GM21526 (cell line): ENCODE results near the gene MED20.
A peak's percentile ranks its signal among the peaks of the same experiment; 100 is the strongest.

Source experiments
- ATAC-seq: cut with Tn5 transposase; IDR thresholded peaks from one replicate; pipeline ENCODE4 v1.9.1; 2021; ENCODE audit warnings: moderate library complexity; ENCODE audit not compliant: unreplicated experiment, low FRiP score

Gene MED20

DNA sequence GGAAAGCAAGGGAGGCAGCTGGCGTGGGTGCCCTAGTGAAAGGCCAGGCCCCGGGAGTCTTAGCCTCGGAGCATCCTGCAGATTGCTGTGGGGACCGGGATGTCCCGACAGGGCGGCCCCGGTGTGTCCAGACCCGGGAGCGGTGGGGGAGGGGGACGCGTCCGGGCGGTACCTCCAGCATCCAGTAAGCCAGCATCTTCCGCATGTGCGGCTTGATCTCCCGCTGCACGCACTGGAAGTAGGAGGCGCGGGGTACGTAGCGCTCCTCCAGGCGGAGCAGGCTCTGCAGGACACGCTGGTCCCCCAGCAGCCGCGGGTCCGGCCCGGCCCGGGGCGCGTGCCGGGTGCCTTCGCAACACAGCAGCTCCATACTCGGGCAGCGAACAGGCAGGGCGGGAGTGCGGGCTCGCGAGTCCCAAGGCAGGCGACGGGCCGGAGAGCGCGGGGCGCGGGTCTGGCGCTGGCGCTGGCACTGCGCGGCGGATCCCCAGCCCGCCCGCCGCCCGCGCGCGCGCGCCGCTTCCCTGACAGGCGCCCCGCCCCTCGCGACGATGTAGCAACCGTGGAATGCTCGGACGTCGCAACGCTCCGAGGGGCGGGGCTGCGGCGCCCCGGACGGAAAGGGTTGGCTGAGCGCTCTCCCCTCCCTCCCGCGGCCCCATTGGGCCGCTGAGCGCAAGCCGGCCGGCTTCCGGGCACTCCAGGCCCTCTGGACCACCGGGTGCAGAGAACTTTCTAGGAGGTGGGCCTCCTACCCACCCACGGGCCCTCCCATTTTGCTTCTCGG, 20.5 kb upstream of the MED20 start, which contains the start of gene CCND3:
Gene CCND3 (minus strand): TSS at position 529 of the 787 bp plus-strand sequence. CDS start 159 bp downstream, at position 370.
- peak; percentile 78 for ATAC-seq

DNA sequence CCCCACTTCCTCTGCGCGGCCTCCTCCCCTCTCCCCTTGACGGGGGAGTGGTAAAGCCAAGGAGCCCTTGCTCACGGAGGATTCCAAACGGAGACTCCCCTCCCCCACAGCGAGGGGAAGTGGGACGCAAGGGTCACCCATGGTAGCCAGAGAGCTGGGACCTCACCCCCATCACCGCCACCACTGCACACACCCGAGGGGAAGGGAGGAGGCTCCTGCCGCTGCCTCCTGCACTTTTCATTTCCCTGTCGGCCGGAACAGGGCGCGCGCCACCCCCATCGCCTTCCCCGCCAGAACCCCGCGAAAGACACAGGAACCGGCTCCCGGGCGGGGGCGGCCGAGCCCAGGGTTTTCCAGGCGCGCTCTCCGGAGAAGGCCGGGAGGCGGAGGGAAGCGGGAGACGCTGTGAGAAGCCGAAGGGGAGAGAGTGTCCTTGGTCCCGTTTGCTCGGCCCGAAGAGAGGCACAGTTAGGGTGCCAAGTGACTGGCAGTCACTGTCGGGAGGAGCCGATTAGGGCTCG, 19.9 kb upstream of the MED20 start:
- ATAC-seq = no peak

- no peak for ATAC-seq
These were observed 19.2 kb upstream of the MED20 start for GRCh38 chr6:41939848-41940758.

GRCh38 chr6:41939176-41939847, 18.4 kb upstream of the MED20 start:
- ATAC-seq = no peak

- no peak for ATAC-seq
These were observed 17.7 kb upstream of the MED20 start for GRCh38 chr6:41938590-41939175.

GRCh38 chr6:41937861-41938574, 17.1 kb upstream of the MED20 start:
- ATAC-seq = no peak

DNA sequence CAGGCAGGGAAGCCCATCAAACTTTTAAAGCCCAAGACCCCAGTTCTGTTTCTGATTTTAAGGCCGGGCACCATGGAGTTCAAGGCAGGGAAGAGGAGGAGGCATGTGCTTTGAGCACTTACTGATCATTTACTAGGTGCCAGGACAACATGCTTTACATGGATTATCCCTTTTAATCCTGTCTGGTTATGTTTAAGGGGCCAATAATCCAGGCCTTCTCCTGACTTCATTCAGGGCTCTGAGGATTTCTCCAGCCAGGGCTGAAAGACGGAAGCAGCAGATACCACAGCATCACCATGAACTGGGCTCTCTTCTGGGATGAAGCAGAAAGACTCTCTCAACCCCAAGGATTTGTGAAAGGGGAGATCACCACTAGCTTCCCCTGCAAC, 16.5 kb upstream of the MED20 start:
- no peak for ATAC-seq

DNA sequence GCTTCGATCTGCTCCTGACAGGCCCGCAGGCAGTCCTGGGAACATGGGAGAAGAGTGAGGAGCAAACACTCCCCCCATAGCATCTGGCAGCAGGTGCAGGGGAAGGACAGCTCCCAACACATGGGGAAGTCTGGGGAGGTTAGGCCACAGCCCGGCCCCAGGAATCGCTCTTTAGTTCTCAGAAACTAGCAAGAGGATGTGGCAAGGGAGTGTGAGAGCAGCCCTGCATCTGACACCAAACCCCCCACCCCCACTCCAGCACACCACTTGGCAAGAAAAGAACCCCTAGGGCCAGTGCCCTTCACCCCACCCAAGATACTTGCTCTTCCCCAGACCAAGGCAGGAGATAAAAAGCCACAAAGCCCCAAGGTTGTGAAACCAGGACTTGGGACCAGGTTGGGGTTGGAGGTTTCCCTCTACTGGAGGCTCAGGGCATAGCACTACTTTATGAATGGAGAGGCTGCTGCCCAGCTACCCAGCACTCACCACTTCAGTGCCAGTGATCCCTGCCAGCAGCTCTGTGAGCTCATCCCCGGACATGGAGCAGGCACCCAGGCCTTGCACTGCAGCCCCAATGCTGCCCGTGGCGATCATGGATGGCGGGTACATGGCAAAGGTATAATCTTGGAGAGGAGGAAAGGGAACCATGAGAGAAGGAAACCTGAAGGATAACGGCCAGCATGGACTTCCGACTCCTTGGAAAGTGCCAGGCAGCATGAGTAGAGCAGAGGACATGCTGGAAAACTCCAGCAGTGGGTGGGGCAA, 15.3 kb upstream of the MED20 start:
- peak; percentile 51 for ATAC-seq

GRCh38 chr6:41935685-41936072, 14.7 kb upstream of the MED20 start:
- no peak for ATAC-seq

DNA sequence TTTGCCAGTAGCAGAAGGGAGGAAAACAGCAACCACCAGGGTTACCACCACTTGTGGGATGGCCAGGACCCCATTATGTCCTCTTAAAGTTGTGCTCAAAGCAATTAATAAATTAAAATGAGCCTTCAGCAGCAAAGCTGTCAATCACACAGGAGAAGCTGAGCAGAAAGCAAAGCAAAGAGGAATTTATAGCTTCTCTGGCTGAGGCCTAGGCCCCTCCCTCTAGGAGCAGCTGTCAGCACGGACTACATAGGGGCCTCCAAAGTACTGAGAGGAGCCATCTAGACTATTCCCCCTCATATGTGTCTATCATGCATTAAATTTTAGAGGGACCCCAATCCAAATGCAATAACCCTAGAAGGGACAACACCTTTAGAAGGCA, 14.2 kb upstream of the MED20 start:
- no peak for ATAC-seq

- ATAC-seq = no peak
These were observed 13.6 kb upstream of the MED20 start for GRCh38 chr6:41934278-41935192.

- ATAC-seq = no peak
These were observed 11.4 kb upstream of the MED20 start for GRCh38 chr6:41932378-41932777.

GRCh38 chr6:41931792-41932191, 10.9 kb upstream of the MED20 start:
- ATAC-seq = no peak

- no peak for ATAC-seq
These were observed 9.0 kb upstream of the MED20 start for GRCh38 chr6:41929924-41930323.

DNA sequence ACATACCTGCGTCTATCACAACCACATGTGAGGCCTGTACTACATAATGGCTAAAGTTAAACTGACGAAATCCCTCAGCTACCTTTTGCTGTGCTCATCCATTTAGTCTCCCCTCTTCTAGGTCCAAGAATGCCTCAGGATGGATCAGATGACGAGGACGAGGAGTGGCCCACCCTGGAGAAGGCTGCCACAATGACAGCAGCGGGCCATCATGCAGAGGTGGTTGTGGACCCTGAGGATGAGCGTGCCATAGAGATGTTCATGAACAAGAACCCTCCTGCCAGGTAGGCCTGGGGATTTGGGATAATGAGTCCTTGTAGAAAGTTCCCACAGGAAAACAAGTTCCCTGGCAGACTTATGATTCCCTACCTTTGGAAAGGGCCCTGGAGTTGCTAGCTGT, 6.3 kb upstream of the MED20 start:
- ATAC-seq = no peak

GRCh38 chr6:41922154-41922553, 1.2 kb upstream of the MED20 start:
- no peak for ATAC-seq

DNA sequence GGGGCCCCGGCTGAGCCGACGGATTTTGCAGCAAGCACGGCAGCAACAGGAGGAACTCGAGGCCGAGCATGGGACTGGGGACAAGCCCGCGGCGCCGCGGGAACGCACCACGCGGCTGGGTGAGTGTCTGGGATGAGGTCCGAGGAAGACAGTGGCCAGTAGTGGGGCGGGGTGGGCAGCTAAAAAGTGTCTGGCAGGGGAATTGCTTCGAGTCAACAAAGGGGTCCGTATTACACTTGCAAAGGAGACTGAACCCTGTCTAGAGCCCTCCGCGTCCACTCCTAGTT, 716 bp upstream of the MED20 start:
- ATAC-seq = peak; percentile 8

DNA sequence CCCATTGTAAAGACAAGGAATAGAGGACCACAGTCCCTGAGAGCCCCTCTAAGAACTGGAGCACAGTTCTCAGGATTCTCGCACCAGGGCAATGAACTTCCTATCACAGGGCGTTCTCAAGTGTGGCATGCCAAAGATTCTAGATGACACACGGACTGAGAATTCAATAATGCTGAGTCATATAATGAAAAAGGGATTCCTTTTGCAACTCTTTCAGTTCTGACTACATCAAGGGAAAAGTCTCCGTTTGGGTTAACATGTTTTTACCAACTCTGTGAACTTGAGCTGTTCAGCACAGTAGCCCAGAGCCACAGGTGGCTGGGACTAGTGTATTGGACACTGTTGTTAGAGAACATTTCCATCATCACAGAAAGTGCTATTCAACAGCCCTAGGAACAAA, 3.4 kb downstream of the MED20 start:
- no peak for ATAC-seq
